GM12878 (cell line): ENCODE measurements around the gene RASD1. TPM values are rescaled to one million over a fixed set of nuclear protein-coding genes. Genes with fewer than 3 reads are reported as not detected.

Experiments used
- ATAC-seq: fragments of 200-7000 bp; cut with Tn5 transposase; 3 replicates; pipeline ENCODE4 v1.9.1; 2020; ENCODE audit warnings: mild to moderate bottlenecking, moderate library complexity
- BruUV-seq: library from RNA; stranded (reverse); fragments of 400-500 nt; replicated peaks from 2 replicates; lab custom pipeline; 2021; lab: Mats Ljungman, UMichigan
- CTCF ChIA-PET: fragments of 300-600 bp; sonication (Branson Sonifier 250); formaldehyde crosslinking; extraction: SDS; loops from one replicate; lab custom pipeline; 2021; ENCODE audit warnings: inconsistent platforms; lab: Yijun Ruan, JAX
- POLR2A ChIA-PET: fragments of 350-600 bp; formaldehyde crosslinking; extraction: SDS; loops from one replicate; lab custom pipeline; 2021; ENCODE audit warnings: inconsistent platforms; lab: Charles Lee
- RAD21 ChIA-PET: fragments of 300-600 bp; sonication (Branson Sonifier 250); formaldehyde crosslinking; loops from one replicate; lab custom pipeline; 2023; ENCODE audit warnings: antibody characterized with exemption; ENCODE audit not compliant: unreplicated experiment; lab: Charles Lee
- SMC1A ChIA-PET: fragments of 300-600 bp; sonication (Branson Sonifier 250); formaldehyde crosslinking; loops from one replicate; lab custom pipeline; 2023; ENCODE audit not compliant: unreplicated experiment, uncharacterized antibody; lab: Charles Lee
- DNase-seq: peaks from one replicate; pipeline ENCODE4 v3.0.0-alpha.2; 2011; ENCODE audit warnings: low read depth, low spot score
- FAIRE-seq: peaks from 3 replicates; lab custom pipeline; 2011; peaks lifted over from hg19 to GRCh38; lab: Jason Lieb, UNC
- H2AFZ ChIP-seq: 2 replicates; pipeline ENCODE4 v1.6.0; 2011; ENCODE audit warnings: low read depth, low read length, control low read depth; ENCODE audit not compliant: control insufficient read depth
- H3K27ac ChIP-seq: 2 replicates; pipeline ENCODE4 v1.5.1; 2011; ENCODE audit warnings: control low read depth; ENCODE audit not compliant: control insufficient read depth, insufficient read depth
- H3K27me3 ChIP-seq, 2 experiments: replicated peaks in 1 of 2; 2 replicates each; pipeline versions ENCODE4 v1.6.0 to v1.6.1; 2011; ENCODE audit warnings: low read length in 1 of 2; ENCODE audit not compliant: control insufficient read depth in 2 of 2, insufficient read depth in 2 of 2
- H3K36me3 ChIP-seq, 2 experiments: 2 replicates each; pipeline ENCODE4 v1.5.1; 2011; ENCODE audit warnings: low read length in 1 of 2; ENCODE audit not compliant: control insufficient read depth in 2 of 2, insufficient read depth in 2 of 2
- H3K4me1 ChIP-seq: 2 replicates; pipeline ENCODE4 v1.6.1; 2011; ENCODE audit warnings: mild to moderate bottlenecking, low read length, moderate library complexity, mixed read lengths; ENCODE audit not compliant: control insufficient read depth, insufficient read depth
- H3K4me2 ChIP-seq: 2 replicates; pipeline ENCODE4 v1.6.0; 2011; ENCODE audit warnings: control low read depth; ENCODE audit not compliant: control insufficient read depth, insufficient read depth
- H3K4me3 ChIP-seq: fragments of 200-600 bp; sonication (generic); 2 replicates; pipeline ENCODE4 v1.5.1; 2016
- H3K79me2 ChIP-seq: 2 replicates; pipeline ENCODE4 v1.6.0; 2011; ENCODE audit warnings: low read length; ENCODE audit not compliant: control insufficient read depth, insufficient read depth
- H3K9ac ChIP-seq: 2 replicates; pipeline ENCODE4 v1.8.0; 2011; ENCODE audit warnings: low read length, control low read depth, mixed read lengths; ENCODE audit not compliant: control insufficient read depth, insufficient read depth
- H3K9me3 ChIP-seq: replicated peaks from 3 replicates; pipeline ENCODE4 v1.5.1; 2011; ENCODE audit warnings: mild to moderate bottlenecking, low read length; ENCODE audit not compliant: control insufficient read depth, insufficient read depth
- H4K20me1 ChIP-seq: 2 replicates; pipeline ENCODE4 v1.6.0; 2011; ENCODE audit not compliant: control insufficient read depth, insufficient read depth
- FOXK2 ChIP-seq: fragments of 450-650 bp; IDR thresholded peaks from 2 replicates; pipeline ENCODE4 v1.6.1; 2017; ENCODE audit warnings: mild to moderate bottlenecking, moderate library complexity
- LARP7 ChIP-seq: fragments of 450-650 bp; IDR thresholded peaks from 2 replicates; pipeline ENCODE4 v1.6.1; 2017; ENCODE audit warnings: mild to moderate bottlenecking
- MEF2B ChIP-seq: fragments of 450-650 bp; IDR thresholded peaks from 2 replicates; pipeline ENCODE4 v1.6.1; 2018; ENCODE audit warnings: mild to moderate bottlenecking, moderate library complexity; ENCODE audit not compliant: partially characterized antibody, poor library complexity, severe bottlenecking
- NKRF ChIP-seq: fragments of 450-650 bp; conservative IDR thresholded peaks from 2 replicates; pipeline ENCODE4 v1.6.1; 2017; ENCODE audit warnings: mild to moderate bottlenecking, moderate library complexity
- RAD51 ChIP-seq: fragments of 450-650 bp; IDR thresholded peaks from 2 replicates; pipeline ENCODE4 v1.6.1; 2016; ENCODE audit warnings: moderate library complexity, mild to moderate bottlenecking, inconsistent platforms
- TARDBP ChIP-seq: IDR thresholded peaks from 2 replicates; pipeline ENCODE4 v1.6.1; 2016; ENCODE audit warnings: borderline replicate concordance
- YBX1 ChIP-seq: fragments of 450-650 bp; IDR thresholded peaks from 2 replicates; pipeline ENCODE4 v1.6.1; 2016; ENCODE audit warnings: antibody characterized with exemption
- WGBS: methylation state at CpG from one replicate; pipeline ENCODE4 v1.1.6; 2016; ENCODE audit warnings: low lambda C conversion rate; ENCODE audit not compliant: insufficient replicate concordance, insufficient coverage; ENCODE audit errors: missing lambda C conversion rate; 5-methylcytosine and 5-hydroxymethylcytosine counted together
- in situ Hi-C: fragments of 300-500 bp; cut with MboI; formaldehyde crosslinking; loops from 9 replicates; pipeline ENCODE4 v1.14.3; 2018; ENCODE audit warnings: mixed read lengths
- intact Hi-C: fragments of 100-400 bp; cut with micrococcal nuclease; formaldehyde crosslinking; loops from one replicate; pipeline ENCODE4 v1.14.2; 2022; ENCODE audit not compliant: unreplicated experiment
- polyA plus RNA-seq, 11 experiments: library from polyadenylated mRNA; depleted of rRNA in 4 of 11; unstranded in 6 of 11; stranded (reverse) in 5 of 11; fragments of >200 nt; fragmentation: Nextera tagmentation in 4 of 11; fragmentation: Illumina TruSeq in 1 of 11; extraction: Ambion mirVana in 4 of 11; extraction: Trizol in 1 of 11; gene quantifications; 1 replicate in 1 of 11; 2 replicates in 10 of 11; pipeline versions ENCODE4 v1.2.1 to v1.2.3, GENCODE V29; 2011 to 2016; ENCODE audit warnings: inconsistent platforms in 2 of 11, missing spikeins in 2 of 11, low read depth in 1 of 11
- total RNA-seq, 4 experiments: library from RNA; depleted of rRNA in 3 of 4; stranded (reverse); fragments of >200 nt in 3 of 4; fragmentation: Illumina TruSeq in 1 of 4; extraction: Trizol in 1 of 4; gene quantifications; 2 replicates each; pipeline versions ENCODE4 v1.2.1 to v1.2.3, GENCODE V29; 2013 to 2021
- TF ChIP-seq, protein P1 (sequence below): fragments of 450-650 bp; formaldehyde crosslinking; IDR thresholded peaks from 2 replicates; pipeline ENCODE4 v1.4.0; 2020; ENCODE audit warnings: mild to moderate bottlenecking, moderate library complexity
- TF ChIP-seq, protein P2 (sequence below): fragments of 450-650 bp; IDR thresholded peaks from 2 replicates; pipeline ENCODE4 v1.6.1; 2017; ENCODE audit warnings: mild to moderate bottlenecking, moderate library complexity
- TF ChIP-seq, protein P3 (sequence below): fragments of 450-650 bp; IDR thresholded peaks from 2 replicates; pipeline ENCODE4 v1.6.1; 2014; ENCODE audit warnings: mild to moderate bottlenecking

RASD1 gene
- total and polyA plus RNA-seq, 10 of the 15 experiments (the other 5 are each of a cell fraction or from before 2014, with no cell fraction given): 0.14 to 0.33 TPM; not detected in 8

DNA sequence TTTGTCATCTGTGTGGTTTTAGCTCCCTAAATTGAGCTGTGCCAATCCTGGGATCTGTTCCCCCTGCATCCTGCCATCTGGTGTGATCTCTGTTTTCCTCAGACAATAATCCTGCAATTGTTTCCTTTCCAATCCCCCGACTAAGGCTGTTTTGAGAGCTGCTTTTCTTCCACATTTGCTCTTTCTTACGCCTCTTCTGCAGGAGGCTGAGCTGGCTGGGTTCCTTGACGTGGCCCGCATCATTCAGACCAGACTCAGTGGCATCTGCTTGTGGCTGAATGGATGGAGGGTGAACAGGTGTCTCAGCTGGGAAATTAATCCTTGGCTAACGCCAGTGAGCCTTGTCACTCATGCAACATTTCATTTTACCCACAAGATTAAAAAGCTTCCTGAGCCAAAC lies 29.2 kb downstream of the RASD1 start (continued):
- TF ChIP-seq, protein P1, sequence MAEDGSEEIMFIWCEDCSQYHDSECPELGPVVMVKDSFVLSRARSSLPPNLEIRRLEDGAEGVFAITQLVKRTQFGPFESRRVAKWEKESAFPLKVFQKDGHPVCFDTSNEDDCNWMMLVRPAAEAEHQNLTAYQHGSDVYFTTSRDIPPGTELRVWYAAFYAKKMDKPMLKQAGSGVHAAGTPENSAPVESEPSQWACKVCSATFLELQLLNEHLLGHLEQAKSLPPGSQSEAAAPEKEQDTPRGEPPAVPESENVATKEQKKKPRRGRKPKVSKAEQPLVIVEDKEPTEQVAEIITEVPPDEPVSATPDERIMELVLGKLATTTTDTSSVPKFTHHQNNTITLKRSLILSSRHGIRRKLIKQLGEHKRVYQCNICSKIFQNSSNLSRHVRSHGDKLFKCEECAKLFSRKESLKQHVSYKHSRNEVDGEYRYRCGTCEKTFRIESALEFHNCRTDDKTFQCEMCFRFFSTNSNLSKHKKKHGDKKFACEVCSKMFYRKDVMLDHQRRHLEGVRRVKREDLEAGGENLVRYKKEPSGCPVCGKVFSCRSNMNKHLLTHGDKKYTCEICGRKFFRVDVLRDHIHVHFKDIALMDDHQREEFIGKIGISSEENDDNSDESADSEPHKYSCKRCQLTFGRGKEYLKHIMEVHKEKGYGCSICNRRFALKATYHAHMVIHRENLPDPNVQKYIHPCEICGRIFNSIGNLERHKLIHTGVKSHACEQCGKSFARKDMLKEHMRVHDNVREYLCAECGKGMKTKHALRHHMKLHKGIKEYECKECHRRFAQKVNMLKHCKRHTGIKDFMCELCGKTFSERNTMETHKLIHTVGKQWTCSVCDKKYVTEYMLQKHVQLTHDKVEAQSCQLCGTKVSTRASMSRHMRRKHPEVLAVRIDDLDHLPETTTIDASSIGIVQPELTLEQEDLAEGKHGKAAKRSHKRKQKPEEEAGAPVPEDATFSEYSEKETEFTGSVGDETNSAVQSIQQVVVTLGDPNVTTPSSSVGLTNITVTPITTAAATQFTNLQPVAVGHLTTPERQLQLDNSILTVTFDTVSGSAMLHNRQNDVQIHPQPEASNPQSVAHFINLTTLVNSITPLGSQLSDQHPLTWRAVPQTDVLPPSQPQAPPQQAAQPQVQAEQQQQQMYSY (CRISPR knock-in tag): no peak
- TF ChIP-seq YBX1 (no peak), MEF2B (no peak)

DNA sequence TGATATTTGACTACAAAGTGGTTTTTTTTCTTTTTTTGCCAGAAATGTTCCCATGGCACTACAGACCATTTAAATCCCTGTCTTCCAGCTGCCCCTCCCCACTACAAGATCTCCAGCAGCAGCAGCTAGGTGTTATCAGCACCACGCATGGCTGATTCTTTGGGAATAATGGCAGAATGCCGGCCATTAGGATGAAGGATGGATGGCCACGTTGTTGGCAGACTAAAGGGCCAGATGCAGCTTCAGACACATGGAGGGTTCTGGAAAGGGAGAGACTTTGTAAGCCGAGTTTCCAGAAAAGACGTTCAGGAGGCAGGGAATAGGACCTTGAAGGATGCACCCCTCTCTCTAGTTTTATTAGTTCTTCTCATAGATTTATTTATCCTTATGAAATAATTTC lies 29.7 kb downstream of the RASD1 start:
- Histone ChIP-seq H2AFZ (no peak overlapping the region), H3K4me1 (no peaks in the 10 kb centered on the region), H3K79me2 (no peaks in the 10 kb centered on the region), H3K27me3 (peaks cover 0 to 3% of the 10 kb centered on the region in 2 experiments; a peak in 1 of 4 replicates), H3K4me2 (no peak overlapping the region), H3K36me3 (no peaks in the 10 kb centered on the region), H3K27ac (no peak overlapping the region), H4K20me1 (no peaks in the 10 kb centered on the region), H3K9me3 (no peaks in the 10 kb centered on the region; the same call in 2 of the 3 replicates), H3K9ac (no peak overlapping the region), H3K4me3 (no peak overlapping the region)
- DNase-seq: no peak
- in situ Hi-C loops (no loop called here), intact Hi-C loops (no loop called here)
- no TSS peak for BruUV-seq
- ChIA-PET CTCF (interaction anchor here (0.7 kb wide), 1 partner anchor 161 kb away, joined by 3 read pairs; no protein-coding TSS in a partner anchor), POLR2A (no interaction called here), SMC1A (no interaction called here), RAD21 (no interaction called here)
- no peak for ATAC-seq
- WGBS: 11% methylated on average over 5 of the region's 5 CpGs
- no peak for FAIRE-seq
- TF ChIP-seq LARP7 (no peak), FOXK2 (no peak), NKRF (no peak), RAD51 (no peak), TARDBP (no peak)
- TF ChIP-seq, protein P2, sequence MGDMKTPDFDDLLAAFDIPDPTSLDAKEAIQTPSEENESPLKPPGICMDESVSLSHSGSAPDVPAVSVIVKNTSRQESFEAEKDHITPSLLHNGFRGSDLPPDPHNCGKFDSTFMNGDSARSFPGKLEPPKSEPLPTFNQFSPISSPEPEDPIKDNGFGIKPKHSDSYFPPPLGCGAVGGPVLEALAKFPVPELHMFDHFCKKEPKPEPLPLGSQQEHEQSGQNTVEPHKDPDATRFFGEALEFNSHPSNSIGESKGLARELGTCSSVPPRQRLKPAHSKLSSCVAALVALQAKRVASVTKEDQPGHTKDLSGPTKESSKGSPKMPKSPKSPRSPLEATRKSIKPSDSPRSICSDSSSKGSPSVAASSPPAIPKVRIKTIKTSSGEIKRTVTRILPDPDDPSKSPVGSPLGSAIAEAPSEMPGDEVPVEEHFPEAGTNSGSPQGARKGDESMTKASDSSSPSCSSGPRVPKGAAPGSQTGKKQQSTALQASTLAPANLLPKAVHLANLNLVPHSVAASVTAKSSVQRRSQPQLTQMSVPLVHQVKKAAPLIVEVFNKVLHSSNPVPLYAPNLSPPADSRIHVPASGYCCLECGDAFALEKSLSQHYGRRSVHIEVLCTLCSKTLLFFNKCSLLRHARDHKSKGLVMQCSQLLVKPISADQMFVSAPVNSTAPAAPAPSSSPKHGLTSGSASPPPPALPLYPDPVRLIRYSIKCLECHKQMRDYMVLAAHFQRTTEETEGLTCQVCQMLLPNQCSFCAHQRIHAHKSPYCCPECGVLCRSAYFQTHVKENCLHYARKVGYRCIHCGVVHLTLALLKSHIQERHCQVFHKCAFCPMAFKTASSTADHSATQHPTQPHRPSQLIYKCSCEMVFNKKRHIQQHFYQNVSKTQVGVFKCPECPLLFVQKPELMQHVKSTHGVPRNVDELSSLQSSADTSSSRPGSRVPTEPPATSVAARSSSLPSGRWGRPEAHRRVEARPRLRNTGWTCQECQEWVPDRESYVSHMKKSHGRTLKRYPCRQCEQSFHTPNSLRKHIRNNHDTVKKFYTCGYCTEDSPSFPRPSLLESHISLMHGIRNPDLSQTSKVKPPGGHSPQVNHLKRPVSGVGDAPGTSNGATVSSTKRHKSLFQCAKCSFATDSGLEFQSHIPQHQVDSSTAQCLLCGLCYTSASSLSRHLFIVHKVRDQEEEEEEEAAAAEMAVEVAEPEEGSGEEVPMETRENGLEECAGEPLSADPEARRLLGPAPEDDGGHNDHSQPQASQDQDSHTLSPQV: no peak
- TF ChIP-seq, protein P3, sequence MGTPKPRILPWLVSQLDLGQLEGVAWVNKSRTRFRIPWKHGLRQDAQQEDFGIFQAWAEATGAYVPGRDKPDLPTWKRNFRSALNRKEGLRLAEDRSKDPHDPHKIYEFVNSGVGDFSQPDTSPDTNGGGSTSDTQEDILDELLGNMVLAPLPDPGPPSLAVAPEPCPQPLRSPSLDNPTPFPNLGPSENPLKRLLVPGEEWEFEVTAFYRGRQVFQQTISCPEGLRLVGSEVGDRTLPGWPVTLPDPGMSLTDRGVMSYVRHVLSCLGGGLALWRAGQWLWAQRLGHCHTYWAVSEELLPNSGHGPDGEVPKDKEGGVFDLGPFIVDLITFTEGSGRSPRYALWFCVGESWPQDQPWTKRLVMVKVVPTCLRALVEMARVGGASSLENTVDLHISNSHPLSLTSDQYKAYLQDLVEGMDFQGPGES: no peak
